Measurements from ENCODE around the gene TMEM108.

Gene TMEM108

DNA sequence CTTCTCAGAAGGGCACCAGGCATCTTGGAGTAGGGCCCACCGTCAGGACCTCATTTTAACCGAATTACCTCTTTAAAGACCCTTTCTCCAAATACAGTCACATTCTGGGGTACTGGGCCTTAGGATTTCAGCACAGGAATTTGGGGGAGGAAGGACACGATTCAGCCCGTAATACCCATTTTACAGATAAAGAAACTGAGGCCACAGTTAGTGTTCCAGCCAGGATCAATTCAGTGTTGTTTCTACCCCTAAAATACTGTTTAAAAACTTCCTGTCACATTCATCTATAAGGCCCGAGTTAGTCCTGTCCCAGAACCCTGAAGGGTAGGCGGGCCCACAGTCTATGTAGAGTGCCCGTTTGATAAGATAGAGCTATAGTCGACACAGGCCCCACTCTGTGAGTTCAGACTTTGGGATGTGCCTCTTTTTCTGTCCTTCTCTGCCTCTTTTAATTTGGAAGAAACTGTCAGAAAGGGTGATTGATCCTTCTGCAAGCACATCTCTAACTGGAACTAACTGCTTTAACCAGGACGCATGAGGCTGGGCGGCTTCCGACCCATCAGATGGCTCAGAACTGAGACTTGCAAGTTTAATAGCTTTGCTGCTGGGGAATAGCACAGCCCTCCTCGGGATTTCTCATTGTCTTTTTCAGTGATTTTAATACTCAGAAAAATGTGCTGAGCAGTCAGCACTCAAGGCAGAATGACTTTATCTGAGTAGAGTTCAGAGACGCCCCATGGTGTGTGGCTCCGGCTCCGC lies 381.1 kb downstream of the TMEM108 start:
- no peak for DNase-seq (ENCODE audit: low spot score)

DNA sequence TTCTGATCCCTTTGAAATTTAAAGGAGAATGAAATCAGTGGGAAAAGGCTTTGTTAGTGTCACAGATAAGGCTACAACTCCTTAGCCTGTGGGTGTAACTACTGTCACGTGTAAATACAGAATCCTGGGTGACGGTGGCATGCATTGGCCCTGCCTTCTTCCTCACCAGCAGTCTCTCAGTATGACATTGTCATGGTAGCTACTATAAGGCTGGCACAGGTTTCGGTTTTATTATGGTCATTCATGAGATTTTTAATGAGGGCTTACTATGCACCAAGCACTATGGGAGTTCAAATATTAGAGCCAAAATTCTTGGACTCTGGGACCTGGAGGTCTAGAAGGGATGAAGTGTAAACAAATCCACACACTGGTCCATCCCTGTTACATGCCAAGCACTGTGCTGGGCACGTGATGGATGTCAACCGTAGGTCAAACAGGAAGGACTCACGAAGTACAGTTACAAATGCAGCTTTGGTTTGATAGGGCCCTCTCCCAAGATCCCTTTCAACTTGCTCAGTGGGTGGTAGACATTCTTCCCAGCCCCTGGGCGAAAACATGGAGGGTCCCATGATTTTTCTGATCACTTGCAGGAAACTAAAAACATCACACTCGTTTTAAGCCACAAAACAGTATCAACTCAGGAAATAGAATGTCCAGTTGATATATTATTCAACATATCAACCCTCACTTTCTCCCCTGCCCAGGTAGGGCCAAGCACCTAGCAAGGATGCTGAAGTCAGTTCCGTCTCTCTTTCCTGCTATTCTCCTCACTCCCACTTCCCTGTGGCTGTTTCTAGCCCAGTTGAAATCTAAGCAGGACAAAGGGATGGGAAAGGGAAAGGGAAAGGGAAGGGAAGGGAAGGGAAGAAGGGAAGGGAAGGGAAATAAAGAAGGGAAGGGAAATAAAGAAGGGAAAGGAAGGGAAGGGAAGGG lies 387.0 kb downstream of the TMEM108 start:
- no peak for DNase-seq (ENCODE audit: low spot score)

- DNase-seq (ENCODE audit: low spot score) = no peak
Measured at GRCh38 chr3:133425898-133426297, 387.7 kb downstream of the TMEM108 start.

- DNase-seq (ENCODE audit: low spot score) = no peak
Measured at GRCh38 chr3:133426721-133427120, 388.5 kb downstream of the TMEM108 start.

- DNase-seq (ENCODE audit: low spot score) = no peak
Measured at GRCh38 chr3:133428552-133428951, 390.4 kb downstream of the TMEM108 start.

DNA sequence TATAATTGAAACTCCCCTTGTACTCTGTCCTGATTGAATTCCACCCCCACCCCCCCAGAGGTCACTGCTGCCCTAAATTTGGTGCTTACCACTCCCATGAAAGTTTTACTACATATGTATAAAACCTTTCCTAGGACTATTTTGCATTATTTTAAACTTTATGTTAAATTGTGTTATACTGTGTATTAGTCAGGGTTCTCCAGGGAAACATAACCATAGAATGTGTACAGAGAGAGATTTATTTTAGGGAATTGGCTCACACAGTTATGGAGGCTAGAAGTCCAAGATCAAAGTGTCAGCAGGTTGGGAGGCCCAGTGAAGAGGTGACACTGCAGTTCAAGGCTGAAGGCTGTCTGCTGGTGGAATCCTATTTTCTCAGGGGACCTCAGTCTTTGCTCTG lies 390.9 kb downstream of the TMEM108 start:
- DNase-seq (ENCODE audit: low spot score) = no peak

GRCh38 chr3:133439563-133439962 lies 401.4 kb downstream of the TMEM108 start:
- no peak for DNase-seq (ENCODE audit: low spot score)

DNA sequence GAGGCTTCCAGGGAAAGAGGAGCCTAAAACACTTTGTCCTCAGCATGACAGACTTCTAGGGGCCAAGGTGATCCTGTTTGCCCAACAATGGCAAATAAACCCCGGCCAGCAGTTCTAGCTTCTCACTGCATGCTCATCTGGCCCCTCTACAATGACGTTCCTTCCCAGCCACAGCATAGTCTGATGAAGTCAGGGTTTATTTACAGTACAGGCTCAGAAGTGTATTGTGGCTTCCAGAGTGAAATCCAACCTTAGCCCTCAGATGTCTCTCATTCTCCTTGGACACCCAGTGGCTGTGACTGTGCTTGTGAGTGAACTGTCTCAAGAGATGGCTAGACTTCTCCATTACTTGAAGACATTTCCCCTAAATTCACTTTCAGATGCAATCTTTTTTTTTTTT lies 402.5 kb downstream of the TMEM108 start:
- DNase-seq (ENCODE audit: low spot score) = no peak

DNA sequence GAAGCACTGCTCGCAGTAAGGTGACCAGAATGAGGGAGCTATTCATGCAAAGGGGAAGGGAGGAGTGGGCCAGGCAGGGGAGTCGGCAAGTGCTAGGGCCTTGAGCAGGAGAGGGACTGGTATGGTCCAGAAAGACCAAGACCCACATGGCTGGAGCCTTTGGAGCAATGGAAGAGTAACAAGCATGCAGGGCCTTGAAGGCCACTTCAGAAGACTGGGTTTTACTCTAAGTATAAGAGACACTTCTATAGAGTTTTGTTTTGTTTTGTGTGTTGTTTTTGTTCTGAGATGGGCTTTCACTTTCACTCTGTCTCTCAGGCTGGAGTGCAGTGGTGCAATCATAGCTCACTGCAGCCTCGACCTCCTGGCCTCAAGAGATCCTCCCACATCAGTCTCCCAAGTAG lies 403.7 kb downstream of the TMEM108 start:
- no peak for DNase-seq (ENCODE audit: low spot score)

DNA sequence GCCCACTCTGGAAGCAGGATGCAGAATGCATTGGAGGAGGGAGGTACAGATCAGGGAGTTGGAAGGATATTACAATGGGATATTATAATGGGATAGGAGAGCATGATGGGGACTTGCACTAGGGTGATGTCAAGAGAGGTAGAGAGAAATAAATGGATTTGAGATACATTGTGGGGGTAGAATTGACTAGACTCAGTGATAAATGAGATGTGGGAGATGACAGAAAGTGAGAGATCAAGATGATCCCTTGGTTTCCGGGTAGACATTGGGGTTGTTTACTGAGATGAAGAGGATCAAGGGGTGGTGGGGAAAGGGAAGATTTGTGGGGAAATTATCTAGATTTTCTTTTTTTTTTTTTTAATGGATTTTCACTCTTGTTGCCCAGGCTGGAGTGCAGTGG lies 404.3 kb downstream of the TMEM108 start:
- DNase-seq (ENCODE audit: low spot score) = no peak

DNA sequence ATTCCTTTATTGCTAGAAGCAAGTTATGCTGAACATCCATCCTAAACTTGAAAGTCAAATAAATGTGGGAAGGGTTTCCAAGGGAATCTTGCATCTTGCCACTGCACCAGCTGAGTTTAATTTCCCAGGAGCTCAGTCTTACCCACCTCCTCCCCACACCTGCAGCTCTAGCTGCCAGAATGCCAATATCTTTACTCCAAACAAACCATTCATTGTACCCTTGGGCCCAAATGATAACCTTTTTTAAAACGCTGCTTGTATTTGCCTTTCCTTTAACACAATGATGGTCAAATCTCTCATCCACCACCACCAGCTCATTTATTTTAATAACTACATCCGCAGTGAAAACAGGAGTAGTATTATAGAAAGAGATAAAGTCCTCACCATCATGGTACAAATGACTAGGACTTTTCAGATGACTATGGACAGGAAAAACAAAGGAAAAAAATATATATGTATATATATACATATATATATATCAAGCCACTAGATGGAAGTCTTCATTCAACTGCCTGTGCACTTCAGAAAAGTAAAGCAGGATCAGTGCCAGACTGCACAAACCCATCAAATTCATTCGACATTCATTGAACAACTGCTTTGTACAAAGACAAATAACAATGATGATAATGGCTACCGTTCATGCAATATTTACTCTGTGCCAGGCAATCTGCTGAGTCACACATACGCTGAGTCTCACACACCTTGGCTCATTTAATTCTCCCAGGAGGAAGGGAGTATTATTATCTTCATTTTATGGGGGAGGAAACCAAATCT lies 405.6 kb downstream of the TMEM108 start:
- no peak for DNase-seq (ENCODE audit: low spot score)

DNA sequence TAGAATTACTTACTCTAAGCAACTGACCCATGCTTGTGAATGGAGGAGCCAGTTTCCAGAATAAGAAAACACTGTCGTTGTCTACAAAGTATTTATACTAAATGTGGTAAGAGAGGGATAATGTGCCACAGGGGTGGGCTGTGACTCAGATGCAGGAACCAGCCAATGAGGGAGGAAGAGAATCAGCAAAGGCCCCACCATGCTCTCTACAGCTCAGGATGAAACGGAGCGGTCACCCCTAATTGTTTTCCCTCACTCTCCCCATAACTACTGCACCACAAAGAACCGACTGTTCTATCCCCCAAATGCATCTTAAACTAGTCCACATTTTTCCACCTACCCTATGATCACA lies 406.2 kb downstream of the TMEM108 start:
- DNase-seq (ENCODE audit: low spot score) = no peak

- no peak for DNase-seq (ENCODE audit: low spot score)
Measured at GRCh38 chr3:133445108-133445507, 406.9 kb downstream of the TMEM108 start.
